Mucosa of stomach (tissue), 1 donor: ENCODE results near the gene FAM124B.

Experiments
- H3K27me3 ChIP-seq: one replicate; pipeline ENCODE4 v1.7.0; 2013; ENCODE audit warnings: mild to moderate bottlenecking, low read length; ENCODE audit not compliant: control insufficient read depth, insufficient read depth
- H3K36me3 ChIP-seq: one replicate; pipeline ENCODE4 v1.7.0; 2013; ENCODE audit warnings: low read length; ENCODE audit not compliant: control insufficient read depth, insufficient read depth
- H3K4me1 ChIP-seq: one replicate; pipeline ENCODE4 v1.7.0; 2013; ENCODE audit warnings: mild to moderate bottlenecking, low read length; ENCODE audit not compliant: control insufficient read depth, insufficient read depth
- H3K4me3 ChIP-seq: one replicate; pipeline ENCODE4 v1.7.0; 2013; ENCODE audit warnings: low read length
- H3K9ac ChIP-seq: one replicate; pipeline ENCODE4 v1.7.0; 2013; ENCODE audit warnings: mild to moderate bottlenecking, low read length, moderate library complexity
- H3K9me3 ChIP-seq: one replicate; pipeline ENCODE4 v1.7.0; 2013; ENCODE audit warnings: mild to moderate bottlenecking, low read length, moderate library complexity; ENCODE audit not compliant: control insufficient read depth
- donor health status: Pancreatic carcinoma.

FAM124B gene

GRCh38 chr2:224347176-224348051 lies 54.5 kb downstream of the FAM124B start:
- Histone ChIP-seq H3K36me3 (no peaks in the 10 kb centered on the region), H3K9me3 (no peaks in the 10 kb centered on the region), H3K4me1 (no peaks in the 10 kb centered on the region), H3K4me3 (no peak overlapping the region), H3K27me3 (no peaks in the 10 kb centered on the region), H3K9ac (no peak overlapping the region)

- H3K4me3 ChIP-seq = no peak overlapping the region
- no peaks in the 10 kb centered on the region for H3K4me1 ChIP-seq
- no peaks in the 10 kb centered on the region for H3K9me3 ChIP-seq
- H3K27me3 ChIP-seq = no peaks in the 10 kb centered on the region
- no peaks in the 10 kb centered on the region for H3K36me3 ChIP-seq
- no peak overlapping the region for H3K9ac ChIP-seq
These were observed 56.4 kb downstream of the FAM124B start for GRCh38 chr2:224345492-224345891.

- Histone ChIP-seq H3K36me3 (no peaks in the 10 kb centered on the region), H3K27me3 (no peaks in the 10 kb centered on the region), H3K9ac (no peak overlapping the region), H3K4me1 (no peaks in the 10 kb centered on the region), H3K4me3 (no peak overlapping the region), H3K9me3 (no peaks in the 10 kb centered on the region)
These were observed 58.7 kb downstream of the FAM124B start for GRCh38 chr2:224343226-224343625.

GRCh38 chr2:224335991-224336390 lies 65.9 kb downstream of the FAM124B start:
- no peaks in the 10 kb centered on the region for H3K27me3 ChIP-seq
- no peak overlapping the region for H3K9ac ChIP-seq
- H3K4me1 ChIP-seq = no peaks in the 10 kb centered on the region
- H3K9me3 ChIP-seq = no peaks in the 10 kb centered on the region
- H3K4me3 ChIP-seq = no peak overlapping the region
- H3K36me3 ChIP-seq = no peaks in the 10 kb centered on the region

GRCh38 chr2:224334726-224335125 lies 67.2 kb downstream of the FAM124B start:
- Histone ChIP-seq H3K9me3 (no peaks in the 10 kb centered on the region), H3K4me1 (no peaks in the 10 kb centered on the region), H3K36me3 (no peaks in the 10 kb centered on the region), H3K4me3 (no peak overlapping the region), H3K9ac (no peak overlapping the region), H3K27me3 (no peaks in the 10 kb centered on the region)

- H3K36me3 ChIP-seq = no peaks in the 10 kb centered on the region
- no peak overlapping the region for H3K4me3 ChIP-seq
- no peaks in the 10 kb centered on the region for H3K9me3 ChIP-seq
- no peaks in the 10 kb centered on the region for H3K27me3 ChIP-seq
- no peak overlapping the region for H3K9ac ChIP-seq
- no peaks in the 10 kb centered on the region for H3K4me1 ChIP-seq
These were observed 68.0 kb downstream of the FAM124B start for GRCh38 chr2:224333726-224334482.

GRCh38 chr2:224331698-224332097 lies 70.2 kb downstream of the FAM124B start:
- H3K9ac ChIP-seq = no peak overlapping the region
- no peak overlapping the region for H3K4me3 ChIP-seq
- no peaks in the 10 kb centered on the region for H3K9me3 ChIP-seq
- no peaks in the 10 kb centered on the region for H3K36me3 ChIP-seq
- no peaks in the 10 kb centered on the region for H3K27me3 ChIP-seq
- H3K4me1 ChIP-seq = no peaks in the 10 kb centered on the region

- no peak overlapping the region for H3K4me3 ChIP-seq
- H3K27me3 ChIP-seq = no peaks in the 10 kb centered on the region
- no peak overlapping the region for H3K9ac ChIP-seq
- no peaks in the 10 kb centered on the region for H3K36me3 ChIP-seq
- no peaks in the 10 kb centered on the region for H3K9me3 ChIP-seq
- no peaks in the 10 kb centered on the region for H3K4me1 ChIP-seq
These were observed 73.1 kb downstream of the FAM124B start for GRCh38 chr2:224328798-224329197.
